GM19025 (cell line): ENCODE data around the gene ERN1.
"Not testable (repeated sequence)": the region's sequence is repeated elsewhere in the genome, so short reads cannot be mapped to it uniquely, and the experiment has no call there.

Experiments
- ATAC-seq: cut with Tn5 transposase; IDR thresholded peaks from one replicate; pipeline ENCODE4 v1.9.1; 2021; ENCODE audit warnings: mild to moderate bottlenecking, low read depth, moderate library complexity; ENCODE audit not compliant: unreplicated experiment

The ERN1 gene

DNA sequence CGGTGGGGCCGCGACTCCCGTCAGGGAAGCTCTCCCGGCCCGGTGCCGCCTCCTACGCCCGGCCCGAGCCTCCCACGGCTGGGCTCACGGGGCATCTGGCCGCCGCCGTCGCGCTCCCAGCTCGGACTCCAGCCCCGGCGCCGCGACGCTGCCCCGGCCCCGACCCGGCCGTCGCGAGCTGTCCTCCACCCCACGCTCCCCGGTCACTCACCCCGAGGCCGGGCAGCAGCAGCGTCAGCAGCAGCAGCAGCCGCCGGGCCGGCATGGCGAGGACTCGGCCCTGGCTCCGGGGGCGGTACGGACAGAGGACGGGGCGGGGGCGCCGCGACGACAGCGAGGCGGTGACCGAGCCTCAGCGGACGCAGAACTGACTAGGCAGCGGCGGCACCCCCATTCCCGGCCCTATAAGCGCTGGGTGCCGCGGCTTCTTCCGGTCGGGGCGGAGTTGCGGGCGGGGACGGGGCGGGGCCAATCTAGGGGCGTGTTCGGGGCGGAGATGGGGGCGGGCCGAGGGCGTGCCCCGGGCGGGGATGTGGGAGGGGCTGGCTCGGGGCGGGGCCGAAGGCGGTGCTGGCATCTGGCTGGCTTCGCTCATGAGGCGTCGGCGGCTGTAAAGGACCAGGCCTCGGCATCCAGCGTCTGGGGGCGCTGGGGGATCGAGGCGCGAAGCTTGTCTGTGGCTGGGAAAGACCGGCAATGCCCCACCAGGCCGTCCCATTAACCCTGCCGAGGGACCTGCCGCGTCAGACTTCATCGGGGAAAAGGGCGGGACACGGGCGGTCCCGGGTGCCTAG lies at the start of gene ERN1:
ERN1 (minus strand) TSS at position 380 of the 794 bp plus-strand sequence; CDS start at position 265, 115 bp downstream.
- peak; percentile 82 for ATAC-seq

DNA sequence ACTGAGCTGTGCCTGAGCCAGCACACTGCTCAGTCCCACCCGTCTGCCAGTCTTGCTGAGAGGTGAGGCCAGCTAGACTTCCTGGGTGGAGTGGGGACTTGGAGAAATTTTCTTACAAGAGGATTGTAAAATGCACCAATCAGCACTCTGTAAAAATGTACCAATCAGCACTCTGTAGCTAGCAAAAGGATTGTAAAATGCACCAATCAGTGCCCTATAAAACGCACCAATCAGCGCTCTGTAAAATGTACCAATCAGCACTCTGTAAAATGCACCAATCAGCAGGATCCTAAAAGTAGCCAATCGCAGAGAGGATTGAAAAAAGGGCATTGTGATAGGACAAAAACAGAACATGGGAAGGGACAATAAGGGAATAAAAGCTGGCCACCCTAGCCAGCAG lies 49.1 kb upstream of the ERN1 start:
- ATAC-seq: not testable (repeated sequence)

GRCh38 chr17:64178011-64178825 lies 48.3 kb upstream of the ERN1 start:
- no peak for ATAC-seq

DNA sequence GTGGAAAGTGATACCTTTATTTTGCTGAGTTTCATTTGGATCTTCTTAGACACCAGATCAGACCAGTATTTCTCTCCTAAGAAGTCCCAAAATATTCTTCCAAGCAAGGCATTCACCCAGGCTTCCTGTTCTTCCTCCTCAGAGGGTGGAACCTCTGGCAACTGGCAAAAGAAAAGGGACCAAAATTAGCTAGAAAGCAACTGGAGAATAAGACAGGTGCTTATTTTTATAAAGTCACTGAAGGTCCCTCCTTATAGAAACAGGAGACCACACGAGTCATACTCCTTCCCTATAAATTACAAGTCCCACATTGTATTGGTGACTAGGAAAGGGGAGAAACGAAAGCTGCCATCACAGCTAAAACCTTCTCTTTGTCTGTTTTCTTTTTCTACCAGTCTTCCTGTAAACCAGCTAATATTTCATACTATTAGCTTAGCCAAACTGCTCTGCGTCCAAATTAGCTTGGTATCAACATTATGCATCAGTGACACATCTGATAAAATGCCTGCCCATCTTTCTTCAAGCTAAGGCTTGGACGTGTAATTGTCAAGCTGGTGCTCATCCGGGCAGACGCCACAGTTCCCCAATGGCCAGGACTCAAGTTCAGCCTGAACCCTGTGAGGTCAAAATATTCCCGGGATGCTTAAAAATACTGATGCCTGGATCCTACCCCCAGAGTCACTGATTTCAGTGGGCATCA lies 47.5 kb upstream of the ERN1 start:
- ATAC-seq: no peak

DNA sequence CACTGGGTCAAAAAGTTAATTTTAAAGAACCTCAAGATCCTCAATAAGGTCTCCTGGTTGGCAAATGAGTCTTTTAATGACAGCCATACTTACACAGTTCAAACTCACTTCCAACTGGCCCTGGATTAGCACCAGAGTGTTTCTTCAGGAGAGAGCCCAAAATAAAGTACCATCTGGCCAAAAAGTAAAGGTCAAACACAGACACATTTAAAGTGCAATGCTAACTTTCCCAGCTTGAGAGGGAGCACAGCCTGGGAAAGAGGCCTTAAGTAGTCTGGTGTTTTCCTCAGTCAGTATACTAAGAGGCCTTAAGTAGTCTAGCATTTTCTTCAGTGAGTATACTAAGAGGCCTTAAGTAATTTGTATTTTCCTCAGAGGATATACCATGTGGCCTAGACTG lies 46.6 kb upstream of the ERN1 start:
- no peak for ATAC-seq

- no peak for ATAC-seq
These were observed 44.9 kb upstream of the ERN1 start for GRCh38 chr17:64174686-64175456.

- ATAC-seq: no peak
These were observed 43.7 kb upstream of the ERN1 start for GRCh38 chr17:64173646-64174045.

DNA sequence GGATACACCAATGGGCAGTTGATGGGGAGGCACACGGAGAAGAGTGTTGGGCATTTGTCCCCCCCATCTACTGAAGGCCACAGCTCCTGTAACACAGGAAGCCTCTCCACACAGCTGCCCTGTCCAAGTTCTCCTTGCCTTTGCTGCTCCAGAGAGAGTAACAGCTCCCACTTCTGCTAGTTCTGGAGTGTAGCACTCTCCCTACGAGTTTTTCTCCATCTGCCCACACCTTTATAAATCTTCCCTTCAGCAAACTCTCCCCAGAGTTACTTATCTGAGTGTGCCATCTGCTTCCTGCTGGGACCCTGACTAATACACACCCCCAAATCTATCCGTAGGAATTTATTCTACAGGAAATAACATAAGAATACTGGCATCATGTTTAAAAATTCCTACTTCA lies 42.6 kb upstream of the ERN1 start:
- no peak for ATAC-seq

- ATAC-seq: no peak
These were observed 41.1 kb upstream of the ERN1 start for GRCh38 chr17:64171041-64171440.

GRCh38 chr17:64170286-64170685 lies 40.3 kb upstream of the ERN1 start:
- ATAC-seq: no peak

DNA sequence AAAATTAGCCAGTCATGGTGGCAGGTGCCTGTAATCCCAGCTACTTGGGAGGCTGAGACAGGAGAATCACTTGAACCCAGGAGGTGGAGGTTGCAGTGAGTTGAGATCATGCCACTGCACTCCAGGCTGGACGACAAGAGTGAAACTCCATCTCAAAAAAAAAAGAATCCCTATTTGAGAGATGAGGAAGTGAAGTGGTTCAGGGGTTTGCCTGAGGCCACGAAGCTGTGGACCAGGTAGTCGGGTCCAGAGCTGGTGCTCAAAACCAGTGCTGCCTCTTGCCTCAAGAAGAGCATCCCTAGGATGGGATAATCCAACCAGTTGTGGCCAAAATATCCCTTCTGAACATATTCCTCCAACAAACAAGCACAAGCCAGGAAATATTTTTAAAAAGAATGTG lies 37.7 kb upstream of the ERN1 start:
- ATAC-seq: not testable (repeated sequence)

- ATAC-seq: no peak
These were observed 36.9 kb upstream of the ERN1 start for GRCh38 chr17:64166876-64167275.

GRCh38 chr17:64165347-64165746 lies 35.4 kb upstream of the ERN1 start:
- ATAC-seq: no peak

- ATAC-seq: no peak
These were observed 34.8 kb upstream of the ERN1 start for GRCh38 chr17:64164596-64165285.

- ATAC-seq: no peak
These were observed 33.5 kb upstream of the ERN1 start for GRCh38 chr17:64163468-64163867.

- no peak for ATAC-seq
These were observed 32.6 kb upstream of the ERN1 start for GRCh38 chr17:64162554-64162953.

GRCh38 chr17:64161380-64162176 lies 31.6 kb upstream of the ERN1 start:
- ATAC-seq: no peak

DNA sequence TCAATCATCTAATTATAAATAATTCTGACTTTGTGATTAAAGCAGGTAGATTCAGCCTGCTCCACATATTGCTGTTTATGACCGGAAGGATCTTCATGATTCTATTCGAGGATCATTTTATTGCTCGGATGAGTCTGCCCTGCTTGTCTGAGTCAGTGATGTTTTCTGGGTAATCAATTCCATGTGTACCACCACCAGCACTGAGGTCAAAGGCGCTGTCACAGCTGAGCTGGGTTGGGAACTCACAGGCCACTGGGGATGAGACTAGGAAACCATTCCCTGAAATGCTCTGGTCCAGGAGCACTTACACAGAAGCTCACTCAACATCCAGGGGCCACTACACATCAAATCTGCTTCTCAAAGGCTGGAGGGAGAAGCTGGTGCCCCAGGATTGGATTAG lies 30.4 kb upstream of the ERN1 start:
- ATAC-seq: no peak
